Measurements from ENCODE around the gene GLI1. TPM values are rescaled to one million over a fixed set of nuclear protein-coding genes. Genes with fewer than 3 reads are reported as not detected.
A peak's percentile ranks its signal among the peaks of the same experiment; 100 is the strongest.
"Not testable (repeated sequence)": the region's sequence is repeated elsewhere in the genome, so short reads cannot be mapped to it uniquely, and the experiment has no call there.

GLI1 gene
- polyA plus RNA-seq = 0.18 TPM

DNA sequence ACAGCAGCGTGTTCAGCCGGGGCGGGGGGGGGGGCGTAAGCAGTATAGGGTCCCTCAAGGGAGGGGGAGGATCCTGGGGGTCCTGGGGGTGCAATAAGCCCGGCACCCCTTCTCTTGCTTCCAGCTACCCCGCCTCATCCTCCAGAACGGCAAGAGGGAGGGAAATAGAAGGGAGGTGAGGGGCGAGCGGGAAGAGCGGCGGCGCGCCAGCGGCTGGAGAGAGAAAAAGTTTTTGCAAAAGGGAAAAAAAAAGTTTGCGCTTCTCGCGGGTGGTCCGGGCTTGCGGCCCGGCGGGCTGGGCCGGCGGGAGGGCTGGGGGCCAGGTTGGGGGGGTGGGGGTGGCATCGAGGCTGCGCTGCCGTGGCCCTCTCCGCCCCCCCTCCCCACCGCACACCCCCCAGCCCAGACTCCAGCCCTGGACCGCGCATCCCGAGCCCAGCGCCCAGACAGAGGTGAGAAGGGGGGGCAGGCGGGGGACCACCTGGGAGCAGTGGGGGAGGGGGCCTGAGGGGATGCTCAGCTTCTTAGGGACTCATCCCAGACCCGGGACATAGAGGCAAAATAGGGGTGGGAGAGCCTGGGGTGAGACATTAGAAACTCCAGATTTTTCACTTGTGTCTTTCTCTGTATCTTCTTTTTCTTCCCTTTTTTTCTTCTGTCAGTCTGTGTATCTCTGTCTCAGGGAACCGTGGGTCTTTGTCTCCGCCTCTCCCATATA is at the start of gene GLI1:
Gene GLI1, plus strand, starts transcription at position 36 of the 718 bp plus-strand sequence. CDS start 3,907 bp downstream, outside the sequence.
- H3K36me3 Mint-ChIP-seq = no peaks in the 10 kb centered on the region
- peaks cover 5% of the 10 kb centered on the region for H3K27me3 Mint-ChIP-seq
- H3K27ac Mint-ChIP-seq = peak within 1 kb of the TSS; percentile 82 to 96 (median 88)
- peak within 1 kb of the TSS; percentile 90 to 99 (median 94) for H3K4me3 Mint-ChIP-seq
- H3K4me1 Mint-ChIP-seq = peaks cover 28 to 34% (median 31%) of the 10 kb centered on the region in 3 donors
- no peaks in the 10 kb centered on the region for H3K9me3 Mint-ChIP-seq

DNA sequence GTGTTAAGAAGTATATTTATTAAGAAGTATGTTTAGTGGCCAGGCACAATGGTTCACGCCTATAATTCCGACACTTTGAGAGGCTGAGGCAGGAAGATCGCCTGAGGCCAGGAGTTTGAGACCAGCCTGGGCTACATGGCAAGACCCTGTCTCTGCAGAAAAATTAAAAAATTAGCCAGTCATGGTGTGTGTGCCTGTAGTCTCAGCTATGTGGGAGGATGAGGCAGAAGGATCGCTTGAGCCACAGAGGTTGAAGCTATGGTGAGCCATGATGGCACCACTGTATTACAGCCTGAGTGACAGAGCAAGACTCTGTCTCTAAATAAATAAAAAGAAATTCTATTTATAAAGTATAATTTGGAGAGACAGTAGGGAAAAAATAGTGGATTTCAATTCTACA is 49.1 kb upstream of the GLI1 start:
- H3K4me3 Mint-ChIP-seq = no peak overlapping the region
- H3K27ac Mint-ChIP-seq = peak overlapping the region in 1 of 3 donors; percentile 46
- H3K27me3 Mint-ChIP-seq = no peaks in the 10 kb centered on the region
- peaks cover 3 to 20% (median 18%) of the 10 kb centered on the region in 3 donors for H3K4me1 Mint-ChIP-seq
- H3K36me3 Mint-ChIP-seq = no peaks in the 10 kb centered on the region
- no peaks in the 10 kb centered on the region for H3K9me3 Mint-ChIP-seq

GRCh38 chr12:57414160-57414559 is 45.4 kb upstream of the GLI1 start:
- H3K4me1 Mint-ChIP-seq = peaks cover 15 to 39% (median 25%) of the 10 kb centered on the region in 3 donors
- not testable (repeated sequence) for H3K27ac Mint-ChIP-seq, H3K9me3 Mint-ChIP-seq, H3K27me3 Mint-ChIP-seq, H3K36me3 Mint-ChIP-seq, H3K4me3 Mint-ChIP-seq

DNA sequence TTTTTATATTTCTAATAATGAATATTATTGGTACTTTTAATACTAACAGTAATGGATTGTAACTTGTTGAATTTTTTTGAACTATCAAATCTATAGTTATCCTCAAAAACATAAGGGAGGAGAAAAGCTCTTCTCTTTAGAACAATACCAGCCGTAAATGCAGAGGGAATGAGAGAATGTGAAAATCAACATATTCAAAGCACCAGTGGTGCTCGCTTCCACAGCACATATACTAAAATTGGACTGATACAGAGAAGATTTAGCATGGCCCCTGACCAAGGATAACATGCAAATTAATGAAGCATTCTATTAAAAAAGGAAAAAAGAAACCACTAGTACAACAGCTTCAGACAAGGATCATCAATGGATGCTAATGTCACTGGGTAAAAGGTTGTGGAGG is 44.5 kb upstream of the GLI1 start:
- H3K9me3 Mint-ChIP-seq = no peaks in the 10 kb centered on the region
- peak overlapping the region in 1 of 3 donors; percentile 32 for H3K27ac Mint-ChIP-seq
- no peak overlapping the region for H3K4me3 Mint-ChIP-seq
- no peaks in the 10 kb centered on the region for H3K36me3 Mint-ChIP-seq
- no peaks in the 10 kb centered on the region for H3K27me3 Mint-ChIP-seq
- peaks cover 17 to 43% (median 29%) of the 10 kb centered on the region in 3 donors for H3K4me1 Mint-ChIP-seq

DNA sequence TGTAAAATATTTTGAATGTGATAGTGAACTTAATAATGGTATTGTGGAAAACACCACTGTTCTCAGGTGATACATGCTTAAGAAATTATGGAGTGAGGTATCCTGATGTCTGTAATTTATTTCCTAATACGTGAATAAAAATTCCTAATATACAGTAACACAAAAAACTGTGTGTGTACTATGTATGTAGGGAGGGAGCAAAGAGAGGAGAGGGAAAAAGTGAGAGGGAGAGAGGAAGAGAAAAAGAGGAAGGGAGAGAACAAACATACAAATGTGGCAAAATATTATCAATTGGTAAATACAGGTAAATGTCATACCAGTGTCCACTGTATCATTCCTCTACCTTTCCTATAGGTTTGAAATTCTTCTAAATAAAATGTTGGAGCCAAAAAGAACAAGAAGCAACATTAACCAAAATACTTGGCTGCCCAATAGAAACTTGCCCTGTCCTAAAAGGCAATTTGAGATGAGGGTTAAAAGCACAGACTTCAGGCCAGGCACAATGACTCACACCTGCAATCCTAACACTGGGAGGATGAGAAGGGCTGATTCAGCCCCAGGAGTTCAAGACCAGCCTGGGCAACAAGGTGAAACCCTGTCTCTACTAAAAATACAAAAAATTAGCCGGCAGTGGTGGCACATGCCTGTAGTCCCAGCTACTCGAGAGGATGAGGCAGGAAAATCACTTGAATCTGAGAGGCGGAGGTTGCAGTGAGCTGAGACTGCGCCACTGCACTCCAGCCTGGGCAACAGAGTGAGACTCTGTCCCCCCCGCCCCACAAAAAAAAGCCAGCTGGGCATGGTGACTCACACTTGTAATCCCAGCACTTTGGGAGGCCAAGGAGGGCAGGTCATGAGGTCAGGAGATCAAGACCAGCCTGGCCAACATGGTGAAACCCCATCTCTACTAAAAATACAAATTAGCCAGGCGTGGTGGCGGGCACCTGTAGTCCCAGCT is 43.3 kb upstream of the GLI1 start:
- Mint-ChIP-seq H3K36me3 (no peaks in the 10 kb centered on the region), H3K27me3 (no peaks in the 10 kb centered on the region), H3K4me3 (no peak overlapping the region), H3K9me3 (no peaks in the 10 kb centered on the region), H3K27ac (no peak overlapping the region), H3K4me1 (peaks cover 21 to 46% (median 33%) of the 10 kb centered on the region in 3 donors)

- H3K27me3 Mint-ChIP-seq = no peaks in the 10 kb centered on the region
- H3K9me3 Mint-ChIP-seq = no peaks in the 10 kb centered on the region
- H3K4me1 Mint-ChIP-seq = peaks cover 22 to 45% (median 36%) of the 10 kb centered on the region in 3 donors
- H3K36me3 Mint-ChIP-seq = peaks cover 3% of the 10 kb centered on the region
- H3K27ac Mint-ChIP-seq = no peak overlapping the region
- H3K4me3 Mint-ChIP-seq = peak overlapping the region in 1 of 4 donors; percentile 22
Measured at GRCh38 chr12:57418255-57418654, 41.3 kb upstream of the GLI1 start.

- H3K4me3 Mint-ChIP-seq = no peak overlapping the region
- peaks cover 3% of the 10 kb centered on the region for H3K36me3 Mint-ChIP-seq
- H3K9me3 Mint-ChIP-seq = peaks cover 0 to 2% (median 0%) of the 10 kb centered on the region in 3 donors
- no peak overlapping the region for H3K27ac Mint-ChIP-seq
- peaks cover 22 to 48% (median 38%) of the 10 kb centered on the region in 3 donors for H3K4me1 Mint-ChIP-seq
- H3K27me3 Mint-ChIP-seq = no peaks in the 10 kb centered on the region
Measured at GRCh38 chr12:57419495-57419894, 40.1 kb upstream of the GLI1 start.

DNA sequence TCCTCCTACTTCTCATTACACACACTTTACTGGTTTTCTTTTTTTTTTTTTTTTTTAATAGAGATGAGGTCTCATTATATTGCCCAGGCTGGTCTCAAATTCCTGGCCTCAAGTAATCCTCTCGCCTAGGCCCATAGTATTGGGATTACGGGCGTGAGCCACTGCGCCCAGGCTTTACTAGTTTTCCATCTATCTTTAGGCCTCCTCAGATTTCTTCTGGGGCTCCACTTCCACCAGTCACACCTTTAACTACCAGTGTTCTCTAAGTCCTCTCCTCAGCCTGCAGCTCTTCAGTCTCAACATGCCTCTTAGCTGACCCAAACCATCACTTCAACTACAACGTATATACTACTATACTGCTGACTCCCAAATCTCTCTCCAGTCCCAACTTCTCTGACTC is 39.1 kb upstream of the GLI1 start:
- H3K27me3 Mint-ChIP-seq = no peaks in the 10 kb centered on the region
- H3K36me3 Mint-ChIP-seq = peaks cover 3% of the 10 kb centered on the region
- H3K4me3 Mint-ChIP-seq = no peak overlapping the region
- peaks cover 22 to 43% (median 35%) of the 10 kb centered on the region in 3 donors for H3K4me1 Mint-ChIP-seq
- H3K27ac Mint-ChIP-seq = peak overlapping the region in 1 of 3 donors; percentile 31
- H3K9me3 Mint-ChIP-seq = peaks cover 0 to 2% (median 0%) of the 10 kb centered on the region in 3 donors

- not testable (repeated sequence) for H3K36me3 Mint-ChIP-seq, H3K27me3 Mint-ChIP-seq, H3K9me3 Mint-ChIP-seq
- Mint-ChIP-seq H3K4me1 (peaks cover 29 to 44% (median 31%) of the 10 kb centered on the region in 3 donors), H3K4me3 (peak overlapping the region in 1 of 4 donors; percentile 19), H3K27ac (peak overlapping the region in 1 of 3 donors; percentile 74)
Measured at GRCh38 chr12:57426948-57427347, 32.6 kb upstream of the GLI1 start.

GRCh38 chr12:57428965-57429364 is 30.6 kb upstream of the GLI1 start:
- H3K36me3 Mint-ChIP-seq = peaks cover 7% of the 10 kb centered on the region
- no peaks in the 10 kb centered on the region for H3K27me3 Mint-ChIP-seq
- H3K27ac Mint-ChIP-seq = peak overlapping the region; percentile 86 to 97 (median 93)
- peaks cover 0 to 2% (median 0%) of the 10 kb centered on the region in 3 donors for H3K9me3 Mint-ChIP-seq
- H3K4me1 Mint-ChIP-seq = peaks cover 26 to 37% (median 28%) of the 10 kb centered on the region in 3 donors
- peak overlapping the region; percentile 85 to 96 (median 90) for H3K4me3 Mint-ChIP-seq

GRCh38 chr12:57429473-57430111 is 30.0 kb upstream of the GLI1 start:
- Mint-ChIP-seq H3K4me3 (peak overlapping the region; percentile 85 to 98 (median 95)), H3K27ac (peak overlapping the region; percentile 93 to 99 (median 97)), H3K36me3 (peaks cover 7% of the 10 kb centered on the region), H3K9me3 (no peaks in the 10 kb centered on the region), H3K27me3 (no peaks in the 10 kb centered on the region), H3K4me1 (peaks cover 21 to 35% (median 26%) of the 10 kb centered on the region in 3 donors)

GRCh38 chr12:57430112-57430930 is 29.3 kb upstream of the GLI1 start:
- Mint-ChIP-seq H3K4me3 (peak overlapping the region; percentile 96 to 98 (median 96)), H3K27ac (peak overlapping the region; percentile 99), H3K27me3 (no peaks in the 10 kb centered on the region), H3K9me3 (no peaks in the 10 kb centered on the region), H3K36me3 (peaks cover 7% of the 10 kb centered on the region), H3K4me1 (peaks cover 21 to 34% (median 26%) of the 10 kb centered on the region in 3 donors)

- H3K9me3 Mint-ChIP-seq = no peaks in the 10 kb centered on the region
- H3K36me3 Mint-ChIP-seq = peaks cover 7% of the 10 kb centered on the region
- peak within 1 kb of the TSS; percentile 99 for H3K27ac Mint-ChIP-seq
- no peaks in the 10 kb centered on the region for H3K27me3 Mint-ChIP-seq
- peak within 1 kb of the TSS; percentile 96 to 98 (median 96) for H3K4me3 Mint-ChIP-seq
- peaks cover 21 to 32% (median 26%) of the 10 kb centered on the region in 3 donors for H3K4me1 Mint-ChIP-seq
Measured at GRCh38 chr12:57430931-57431566, 28.5 kb upstream of the GLI1 start, which contains the start of gene R3HDM2. Gene R3HDM2 (minus strand): TSS chr12:57431043. CDS start chr12:57310428, 120,615 bp downstream.

Data from IgD-negative memory B cell (primary cell).